ENCODE data around the gene RUFY4.

The RUFY4 gene

DNA sequence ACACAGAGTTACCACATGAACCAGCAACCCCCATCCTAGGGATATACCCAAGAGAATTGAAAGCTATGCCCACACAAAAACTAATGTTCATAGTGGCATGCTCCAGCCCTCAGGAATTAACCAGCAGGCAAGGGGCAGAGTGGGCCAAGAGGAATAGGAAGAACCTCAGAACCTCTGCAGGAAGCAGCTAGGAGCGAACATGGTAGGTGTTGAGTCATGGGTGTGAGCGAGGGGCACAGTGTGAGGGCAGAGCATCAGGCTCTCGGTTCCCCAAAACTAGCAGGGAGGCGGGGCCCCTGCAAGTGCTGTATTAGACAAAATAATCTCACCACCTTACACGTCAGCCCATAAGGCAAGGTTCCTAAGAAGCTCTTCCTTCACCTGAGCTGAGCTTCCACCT is 5.6 kb upstream of the RUFY4 start:
- H3K4me3 ChIP-seq (IDR thresholded peaks at IDR 0.05; ENCODE audit: insufficient read depth, low read depth, low read length) = no peak overlapping the region
- no peak overlapping the region for H3K9ac ChIP-seq
- H2AFZ ChIP-seq (ENCODE audit: low read depth) = no peak overlapping the region
- H4K20me1 ChIP-seq (ENCODE audit: insufficient read depth) = no peaks in the 10 kb centered on the region
- no peaks in the 10 kb centered on the region for H3K27me3 ChIP-seq (ENCODE audit: insufficient read depth, low read depth)
- H3K4me1 ChIP-seq (ENCODE audit: low read depth, poor library complexity, severe bottlenecking) = peaks cover 1% of the 10 kb centered on the region
- H3K4me2 ChIP-seq = no peak overlapping the region
- no peak overlapping the region for H3K27ac ChIP-seq
- no peaks in the 10 kb centered on the region for H3K79me2 ChIP-seq (ENCODE audit: insufficient read depth, low read depth)
- TF ChIP-seq, protein P1, sequence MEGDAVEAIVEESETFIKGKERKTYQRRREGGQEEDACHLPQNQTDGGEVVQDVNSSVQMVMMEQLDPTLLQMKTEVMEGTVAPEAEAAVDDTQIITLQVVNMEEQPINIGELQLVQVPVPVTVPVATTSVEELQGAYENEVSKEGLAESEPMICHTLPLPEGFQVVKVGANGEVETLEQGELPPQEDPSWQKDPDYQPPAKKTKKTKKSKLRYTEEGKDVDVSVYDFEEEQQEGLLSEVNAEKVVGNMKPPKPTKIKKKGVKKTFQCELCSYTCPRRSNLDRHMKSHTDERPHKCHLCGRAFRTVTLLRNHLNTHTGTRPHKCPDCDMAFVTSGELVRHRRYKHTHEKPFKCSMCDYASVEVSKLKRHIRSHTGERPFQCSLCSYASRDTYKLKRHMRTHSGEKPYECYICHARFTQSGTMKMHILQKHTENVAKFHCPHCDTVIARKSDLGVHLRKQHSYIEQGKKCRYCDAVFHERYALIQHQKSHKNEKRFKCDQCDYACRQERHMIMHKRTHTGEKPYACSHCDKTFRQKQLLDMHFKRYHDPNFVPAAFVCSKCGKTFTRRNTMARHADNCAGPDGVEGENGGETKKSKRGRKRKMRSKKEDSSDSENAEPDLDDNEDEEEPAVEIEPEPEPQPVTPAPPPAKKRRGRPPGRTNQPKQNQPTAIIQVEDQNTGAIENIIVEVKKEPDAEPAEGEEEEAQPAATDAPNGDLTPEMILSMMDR (conservative IDR thresholded peaks at IDR 0.05; ENCODE audit: low read depth, low read length) = no peak
- no peaks in the 10 kb centered on the region for H3K36me3 ChIP-seq (ENCODE audit: insufficient read depth)

DNA sequence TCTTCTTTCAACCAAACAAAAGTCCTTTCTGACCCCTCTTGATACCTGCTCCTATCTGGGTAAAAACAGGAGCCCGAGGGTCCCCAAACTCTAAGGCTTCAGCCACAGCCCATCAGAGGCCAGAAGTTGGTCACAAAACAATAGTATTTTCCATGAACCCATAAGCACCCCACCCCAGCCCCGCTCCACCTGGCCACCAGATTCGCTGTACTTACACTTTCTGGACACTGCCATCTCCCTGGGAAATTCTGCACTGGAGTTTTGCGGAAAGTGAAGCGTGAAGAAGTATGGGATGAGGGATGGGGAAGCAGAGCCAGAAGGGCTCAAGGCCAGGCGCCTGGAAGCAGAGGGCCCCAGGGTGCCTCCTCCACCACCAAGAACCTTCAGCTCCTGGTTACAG is 5.2 kb upstream of the RUFY4 start:
- Histone ChIP-seq H3K36me3 (ENCODE audit: insufficient read depth) (no peaks in the 10 kb centered on the region), H3K27me3 (ENCODE audit: insufficient read depth, low read depth) (no peaks in the 10 kb centered on the region), H4K20me1 (ENCODE audit: insufficient read depth) (no peaks in the 10 kb centered on the region), H3K79me2 (ENCODE audit: insufficient read depth, low read depth) (no peaks in the 10 kb centered on the region), H3K9ac (no peak overlapping the region), H2AFZ (ENCODE audit: low read depth) (no peak overlapping the region), H3K4me3 (IDR thresholded peaks at IDR 0.05; ENCODE audit: insufficient read depth, low read depth, low read length) (no peak overlapping the region), H3K4me2 (no peak overlapping the region), H3K27ac (no peak overlapping the region), H3K4me1 (ENCODE audit: low read depth, poor library complexity, severe bottlenecking) (peaks cover 3% of the 10 kb centered on the region)
- TF ChIP-seq, protein P1 (conservative IDR thresholded peaks at IDR 0.05; ENCODE audit: low read depth, low read length) = no peak

DNA sequence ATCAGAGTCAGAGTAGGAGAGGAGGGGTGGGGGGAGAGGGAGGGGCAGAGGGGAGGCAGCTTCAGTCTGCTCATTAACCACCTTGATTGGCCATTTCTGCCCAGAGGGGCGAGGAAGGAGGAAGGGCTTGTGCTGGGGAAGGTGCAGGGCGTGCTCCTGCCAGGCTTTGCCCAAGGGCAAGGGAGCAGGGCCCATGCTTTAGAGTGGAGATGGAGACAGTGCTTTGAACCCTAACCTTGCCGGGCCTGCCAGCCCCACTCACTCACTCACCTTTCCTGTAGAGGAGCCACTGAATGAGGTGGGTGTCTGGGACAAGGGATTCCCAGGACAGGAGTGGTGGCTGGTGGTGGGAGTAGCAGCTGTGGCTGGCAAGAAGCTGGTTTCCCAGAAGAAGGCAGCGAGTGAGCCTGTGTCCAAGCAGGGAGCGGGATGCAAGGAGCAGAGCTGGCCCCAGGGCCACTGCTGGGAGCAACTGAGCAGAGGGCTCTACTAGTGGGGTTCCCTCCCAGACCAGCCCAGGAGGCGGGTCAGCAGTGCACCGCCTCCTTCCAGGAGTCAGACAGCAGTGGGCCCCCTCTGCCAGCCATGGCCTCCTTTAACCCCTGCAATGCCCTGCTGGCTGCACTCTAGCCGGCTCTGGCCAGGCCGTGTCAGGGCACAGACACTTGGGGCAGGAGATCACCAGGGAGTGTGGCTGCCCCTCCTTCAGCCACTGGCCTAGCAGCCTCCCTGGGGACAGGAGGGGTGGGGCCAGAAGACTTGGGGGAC is 3.6 kb upstream of the RUFY4 start:
- H3K4me2 ChIP-seq = no peak overlapping the region
- peaks cover 3% of the 10 kb centered on the region for H3K4me1 ChIP-seq (ENCODE audit: low read depth, poor library complexity, severe bottlenecking)
- no peaks in the 10 kb centered on the region for H3K27me3 ChIP-seq (ENCODE audit: insufficient read depth, low read depth)
- no peak overlapping the region for H3K9ac ChIP-seq
- TF ChIP-seq, protein P1 (conservative IDR thresholded peaks at IDR 0.05; ENCODE audit: low read depth, low read length) = no peak
- H3K79me2 ChIP-seq (ENCODE audit: insufficient read depth, low read depth) = no peaks in the 10 kb centered on the region
- H2AFZ ChIP-seq (ENCODE audit: low read depth) = no peak overlapping the region
- H4K20me1 ChIP-seq (ENCODE audit: insufficient read depth) = no peaks in the 10 kb centered on the region
- no peak overlapping the region for H3K27ac ChIP-seq
- H3K36me3 ChIP-seq (ENCODE audit: insufficient read depth) = no peaks in the 10 kb centered on the region
- H3K4me3 ChIP-seq (IDR thresholded peaks at IDR 0.05; ENCODE audit: insufficient read depth, low read depth, low read length) = no peak overlapping the region

DNA sequence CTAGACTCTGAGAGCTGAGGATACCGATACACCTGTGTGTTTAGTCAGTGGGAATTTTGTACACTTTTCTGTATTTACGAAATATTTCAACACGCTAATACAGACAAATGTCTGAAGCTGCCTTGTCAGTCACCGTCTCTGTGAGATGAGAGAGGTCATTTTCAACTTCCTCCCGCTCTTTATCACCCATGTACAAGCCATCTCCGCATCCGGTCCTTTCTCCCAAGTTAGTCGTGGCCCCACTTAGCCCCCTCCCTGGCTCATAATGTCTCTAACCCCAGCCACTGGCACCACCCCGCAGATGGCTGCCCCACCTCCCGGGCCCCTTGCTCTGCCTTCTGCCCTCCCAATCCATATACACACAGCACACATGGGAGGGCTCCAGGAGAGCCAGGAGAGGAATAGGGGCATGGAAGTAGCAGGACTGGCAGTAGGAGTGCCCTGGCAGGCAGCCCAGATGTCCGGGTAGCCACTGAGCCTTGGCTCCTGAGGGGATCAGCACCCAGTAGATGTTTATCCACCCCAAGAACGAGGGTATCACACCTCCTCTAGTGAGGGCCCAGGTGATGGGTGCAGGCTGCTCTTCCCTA is 2.0 kb upstream of the RUFY4 start:
- H3K36me3 ChIP-seq (ENCODE audit: insufficient read depth) = no peaks in the 10 kb centered on the region
- H3K4me2 ChIP-seq = no peak overlapping the region
- H3K27ac ChIP-seq = no peak overlapping the region
- H3K4me1 ChIP-seq (ENCODE audit: low read depth, poor library complexity, severe bottlenecking) = peaks cover 3% of the 10 kb centered on the region
- H3K4me3 ChIP-seq (IDR thresholded peaks at IDR 0.05; ENCODE audit: insufficient read depth, low read depth, low read length) = no peak overlapping the region
- H4K20me1 ChIP-seq (ENCODE audit: insufficient read depth) = no peaks in the 10 kb centered on the region
- TF ChIP-seq, protein P1 (conservative IDR thresholded peaks at IDR 0.05; ENCODE audit: low read depth, low read length) = no peak
- no peaks in the 10 kb centered on the region for H3K79me2 ChIP-seq (ENCODE audit: insufficient read depth, low read depth)
- no peaks in the 10 kb centered on the region for H3K27me3 ChIP-seq (ENCODE audit: insufficient read depth, low read depth)
- no peak overlapping the region for H2AFZ ChIP-seq (ENCODE audit: low read depth)
- H3K9ac ChIP-seq = no peak overlapping the region

Data from KMS-11 (cell line).